Gastroesophageal sphincter (tissue), 3 donors: ENCODE data around the gene GSG1L.
"Not testable (repeated sequence)": the region's sequence is repeated elsewhere in the genome, so short reads cannot be mapped to it uniquely, and the experiment has no call there.

Source experiments
- EP300 ChIP-seq: sonication (generic); formaldehyde crosslinking; IDR thresholded peaks from one replicate; pipeline ENCODE4 v1.6.1; 2017; ENCODE audit warnings: antibody characterized with exemption, mild to moderate bottlenecking
- POLR2A ChIP-seq, 2 donors: fragments of 450-650 bp; IDR thresholded peaks; one replicate each; pipeline ENCODE4 v1.6.1; 2017; ENCODE audit warnings: antibody characterized with exemption in 2 of 2, mild to moderate bottlenecking in 2 of 2, moderate library complexity in 1 of 2
- POLR2AphosphoS5 ChIP-seq: sonication (generic); formaldehyde crosslinking; IDR thresholded peaks from one replicate; pipeline ENCODE4 v1.6.1; 2017; ENCODE audit warnings: antibody characterized with exemption
- TF ChIP-seq, protein P1 (sequence below), 4 experiments: fragments of 200-600 bp in 2 of 4; fragments of 450-650 bp in 2 of 4; sonication (generic) in 1 of 4; IDR thresholded peaks; one replicate each; pipeline ENCODE4 v1.5.1; 2017 to 2019; ENCODE audit warnings: antibody characterized with exemption in 4 of 4, mild to moderate bottlenecking in 2 of 4, moderate library complexity in 2 of 4

DNA sequence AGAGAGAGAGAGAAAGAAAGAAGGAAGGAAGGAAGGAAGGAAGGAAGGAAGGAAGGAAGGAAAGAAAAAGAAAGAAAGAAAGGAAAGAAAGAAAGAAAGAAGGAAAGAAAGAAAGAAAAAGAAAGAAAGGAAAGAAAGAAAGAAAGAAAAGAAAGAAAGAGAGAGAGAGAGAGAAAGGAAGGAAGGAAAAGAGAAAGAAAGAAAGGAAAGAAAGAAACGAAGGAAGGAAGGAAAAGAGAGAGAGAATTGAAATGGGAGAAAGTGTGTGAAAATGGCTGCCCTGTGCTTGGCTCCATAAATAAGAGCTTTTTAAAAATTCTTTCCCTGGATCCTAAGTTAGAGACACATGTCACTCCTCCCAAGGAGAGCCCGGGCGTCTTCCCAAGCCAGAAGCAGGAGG lies 83.8 kb downstream of the GSG1L start:
- TF ChIP-seq POLR2A (IDR thresholded peaks at IDR 0.05); POLR2AphosphoS5; EP300: not testable (repeated sequence)
- TF ChIP-seq, protein P1, sequence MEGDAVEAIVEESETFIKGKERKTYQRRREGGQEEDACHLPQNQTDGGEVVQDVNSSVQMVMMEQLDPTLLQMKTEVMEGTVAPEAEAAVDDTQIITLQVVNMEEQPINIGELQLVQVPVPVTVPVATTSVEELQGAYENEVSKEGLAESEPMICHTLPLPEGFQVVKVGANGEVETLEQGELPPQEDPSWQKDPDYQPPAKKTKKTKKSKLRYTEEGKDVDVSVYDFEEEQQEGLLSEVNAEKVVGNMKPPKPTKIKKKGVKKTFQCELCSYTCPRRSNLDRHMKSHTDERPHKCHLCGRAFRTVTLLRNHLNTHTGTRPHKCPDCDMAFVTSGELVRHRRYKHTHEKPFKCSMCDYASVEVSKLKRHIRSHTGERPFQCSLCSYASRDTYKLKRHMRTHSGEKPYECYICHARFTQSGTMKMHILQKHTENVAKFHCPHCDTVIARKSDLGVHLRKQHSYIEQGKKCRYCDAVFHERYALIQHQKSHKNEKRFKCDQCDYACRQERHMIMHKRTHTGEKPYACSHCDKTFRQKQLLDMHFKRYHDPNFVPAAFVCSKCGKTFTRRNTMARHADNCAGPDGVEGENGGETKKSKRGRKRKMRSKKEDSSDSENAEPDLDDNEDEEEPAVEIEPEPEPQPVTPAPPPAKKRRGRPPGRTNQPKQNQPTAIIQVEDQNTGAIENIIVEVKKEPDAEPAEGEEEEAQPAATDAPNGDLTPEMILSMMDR (IDR thresholded peaks at IDR 0.05) = not testable (repeated sequence)
